ENCODE measurements around the gene CYFIP1.
"Not testable (repeated sequence)": the region's sequence is repeated elsewhere in the genome, so short reads cannot be mapped to it uniquely, and the experiment has no call there.

Gene CYFIP1
- 14.7 to 19.4 reads per million in 2 donors for total RNA-seq

DNA sequence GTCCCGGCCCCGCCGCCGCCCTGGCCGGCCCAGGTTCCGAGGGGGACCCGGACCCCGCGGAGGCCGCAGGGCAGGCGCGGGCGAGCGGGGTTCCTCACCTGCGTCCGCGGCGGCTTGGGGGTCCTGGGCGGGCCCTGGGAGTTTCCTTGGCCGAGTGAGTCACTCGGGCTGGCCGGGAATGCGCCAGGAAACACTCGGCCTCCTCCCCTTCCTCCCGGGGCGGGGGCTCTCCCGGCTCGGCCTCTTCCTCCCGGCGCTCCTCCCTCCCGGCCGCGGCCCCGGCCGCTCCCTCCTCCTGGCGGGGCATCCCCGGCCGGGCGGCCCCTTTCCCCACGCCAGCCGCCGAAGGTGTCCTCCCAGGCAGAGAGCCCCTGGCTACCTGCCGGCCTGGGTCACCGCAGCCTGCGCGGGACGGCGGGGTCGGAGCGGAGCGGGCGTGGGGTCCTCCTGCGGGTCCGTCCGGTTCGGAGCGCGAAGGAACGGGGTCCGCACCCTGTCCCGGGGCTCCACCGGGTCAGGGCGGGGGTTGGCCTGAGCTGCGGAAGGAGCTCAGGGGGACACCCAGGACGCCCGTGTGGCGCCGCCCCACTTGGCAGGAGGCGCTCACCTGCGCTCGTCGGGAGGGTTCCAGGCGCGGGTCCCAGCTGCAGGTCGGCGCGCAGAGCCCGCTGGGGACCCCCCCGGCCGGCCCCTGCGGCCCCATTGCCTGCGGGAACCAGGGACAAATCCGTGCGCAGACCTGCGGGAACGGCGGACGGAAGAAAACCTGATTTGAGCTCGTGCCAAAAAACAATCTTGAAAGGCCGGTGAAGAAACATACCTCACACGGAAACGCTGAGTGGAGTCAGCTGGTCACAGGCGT is at the start of gene CYFIP1:
TSS of gene CYFIP1 (minus strand) at position 180 of the 862 bp plus-strand sequence. CDS start 33,083 bp downstream, outside the sequence.
- no peak for DNase-seq

DNA sequence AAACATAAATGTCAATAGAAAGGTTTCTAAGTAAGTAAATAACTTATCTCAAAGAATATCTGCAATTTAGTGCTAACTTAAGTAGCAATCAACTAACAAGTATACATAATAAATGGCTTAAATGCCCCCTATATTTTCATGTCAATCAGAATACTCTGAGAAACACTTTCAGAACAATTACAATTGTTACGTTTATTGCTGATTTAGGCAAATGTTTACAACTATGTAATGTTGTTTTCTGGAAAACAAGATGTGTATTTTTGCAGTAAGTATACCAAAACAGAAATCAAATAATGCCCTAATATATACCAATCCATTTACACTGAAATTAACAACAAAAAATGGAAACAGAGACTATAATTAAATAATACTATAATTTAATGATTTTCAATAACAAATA is 46.0 kb upstream of the CYFIP1 start:
- no peak for DNase-seq

DNA sequence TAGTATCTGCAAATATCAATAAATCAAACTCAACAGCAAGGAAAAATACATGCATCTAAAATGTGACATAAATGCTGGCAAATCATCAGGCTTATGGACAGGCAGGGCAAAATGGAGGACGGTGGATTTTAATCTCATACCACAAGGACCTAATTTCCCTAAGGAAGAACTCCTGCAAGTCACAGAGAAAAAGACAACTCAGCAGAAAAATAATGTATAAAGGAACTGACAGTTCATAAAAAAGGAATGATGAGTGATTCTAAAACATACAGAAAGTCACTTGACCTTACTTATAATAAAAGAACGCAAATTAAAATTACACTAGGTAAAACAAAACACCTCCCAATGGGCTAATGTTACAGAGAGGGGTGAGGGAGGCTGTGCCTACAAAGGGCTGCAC is 42.0 kb upstream of the CYFIP1 start:
- no peak for DNase-seq

DNA sequence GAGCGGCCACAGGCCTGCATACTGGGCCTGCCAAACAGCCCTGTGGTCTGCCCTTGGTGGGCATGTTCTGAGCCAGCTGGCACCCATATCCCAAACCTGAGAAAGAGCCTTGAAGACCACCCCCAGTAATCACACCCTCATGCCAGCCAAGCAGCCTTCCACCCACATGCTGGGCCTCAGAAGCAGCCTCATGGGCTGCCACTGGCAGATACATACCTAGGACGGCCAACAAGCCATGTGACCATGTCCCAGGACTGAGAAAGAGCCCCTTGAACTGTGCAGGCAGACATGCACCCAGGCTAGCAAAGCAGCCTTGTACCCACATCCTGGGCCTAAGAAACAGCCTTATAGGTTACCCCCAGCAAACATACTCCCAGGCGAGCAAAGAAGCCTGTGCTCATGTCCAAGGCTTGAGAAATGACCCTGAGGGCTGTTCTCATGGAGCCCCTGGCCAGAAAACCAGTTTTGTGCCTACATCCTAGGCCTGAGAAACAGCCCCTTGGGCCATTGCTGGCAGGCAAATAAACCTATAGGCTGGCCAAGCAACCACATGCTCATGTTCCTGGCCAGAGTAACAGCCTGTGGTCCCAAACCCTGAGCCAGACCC is 34.3 kb upstream of the CYFIP1 start:
- DNase-seq: no peak

DNA sequence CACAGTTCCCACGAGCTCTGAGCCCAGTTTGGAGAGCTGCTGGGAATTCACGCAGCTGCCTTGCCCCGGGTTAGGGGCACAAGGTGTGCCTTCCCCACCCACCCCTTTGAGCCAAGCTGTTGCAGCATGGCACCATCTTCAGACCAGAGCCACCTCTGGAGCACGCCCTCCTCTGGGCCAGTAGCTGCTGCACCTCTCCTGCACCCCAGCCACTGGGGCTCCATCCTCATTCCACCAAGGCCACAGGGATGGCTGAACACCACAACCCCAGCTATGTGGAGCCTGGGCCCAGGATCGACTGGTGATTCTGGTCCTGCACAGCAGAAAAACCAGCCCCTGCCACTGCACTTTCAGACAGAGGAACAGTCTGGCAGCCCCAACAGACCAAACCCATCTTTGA is 33.5 kb upstream of the CYFIP1 start:
- no peak for DNase-seq

DNA sequence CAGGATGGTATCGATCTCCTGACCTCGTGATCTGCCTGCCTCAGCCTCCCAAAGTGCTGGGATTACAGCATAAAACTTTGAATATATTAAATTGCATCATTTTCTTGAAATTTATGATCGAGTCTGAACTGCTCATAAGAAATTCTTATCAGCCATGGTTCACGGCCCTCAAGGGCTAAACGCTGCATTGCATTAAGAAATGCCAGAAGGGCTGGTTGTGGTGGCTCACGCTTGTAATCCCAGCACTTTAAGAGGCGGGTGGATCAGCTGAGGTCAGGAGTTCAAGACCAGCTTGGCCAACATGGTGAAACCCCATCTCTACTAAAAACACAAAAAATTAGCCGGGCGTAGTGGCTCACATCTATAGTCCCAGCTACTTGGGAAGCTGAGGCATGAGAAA is 32.4 kb upstream of the CYFIP1 start:
- DNase-seq: not testable (repeated sequence)

DNA sequence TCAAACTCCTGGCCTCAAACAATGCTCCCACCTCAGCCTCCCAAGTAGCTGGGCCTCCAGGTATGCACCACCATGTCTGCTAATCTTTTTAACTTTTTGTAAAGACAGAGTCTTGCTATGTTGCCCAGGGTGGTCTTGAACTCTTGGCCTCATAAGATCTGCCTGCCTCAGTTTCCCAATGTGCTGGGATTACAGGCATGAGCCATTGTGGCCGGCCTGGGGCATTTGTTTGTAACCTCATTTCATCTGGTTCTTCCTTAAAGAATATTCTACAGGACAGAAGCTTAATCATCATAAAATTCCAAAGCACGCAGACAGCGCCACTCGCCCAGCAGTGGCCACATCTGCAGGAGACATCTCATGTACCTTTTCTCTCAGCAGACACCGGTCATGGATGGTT is 23.6 kb upstream of the CYFIP1 start:
- DNase-seq: no peak

DNA sequence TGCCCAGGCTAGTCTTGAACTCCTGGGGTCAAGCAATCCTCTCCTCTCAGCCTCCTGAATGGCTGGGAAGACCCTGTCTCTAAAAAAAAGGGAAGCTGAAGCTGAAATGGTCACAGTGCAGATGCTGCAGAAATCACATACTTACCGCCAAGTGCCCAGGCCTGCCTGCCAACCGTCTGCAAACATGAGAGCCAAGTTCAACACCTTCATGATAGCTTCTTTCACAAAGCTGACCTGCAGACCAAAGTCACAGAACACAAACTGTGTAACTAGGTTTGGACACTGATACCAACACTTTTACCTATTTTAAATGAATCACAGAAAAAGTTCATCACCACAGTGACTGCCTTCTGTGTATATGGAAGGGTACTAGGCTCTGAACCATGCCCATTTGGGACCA is 22.8 kb upstream of the CYFIP1 start:
- DNase-seq: no peak

DNA sequence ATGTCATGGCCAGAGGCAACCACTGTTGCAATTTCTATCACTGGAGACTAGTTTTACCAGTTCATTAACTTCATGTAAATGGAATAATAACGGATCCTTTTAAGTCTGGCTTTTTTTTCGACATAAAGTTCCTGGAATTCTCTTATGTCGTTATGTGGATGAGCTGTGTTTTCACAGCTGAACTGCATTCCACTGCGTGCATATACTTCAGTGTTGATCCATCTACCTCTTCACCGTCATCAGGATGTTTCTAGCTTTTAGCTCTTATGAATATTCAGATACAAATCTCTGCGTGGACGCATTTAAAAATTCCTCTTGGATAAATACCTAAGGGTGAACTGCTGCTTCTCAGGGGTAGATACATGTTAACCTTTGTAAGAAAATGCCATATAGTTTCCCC is 15.6 kb upstream of the CYFIP1 start:
- DNase-seq: no peak

DNA sequence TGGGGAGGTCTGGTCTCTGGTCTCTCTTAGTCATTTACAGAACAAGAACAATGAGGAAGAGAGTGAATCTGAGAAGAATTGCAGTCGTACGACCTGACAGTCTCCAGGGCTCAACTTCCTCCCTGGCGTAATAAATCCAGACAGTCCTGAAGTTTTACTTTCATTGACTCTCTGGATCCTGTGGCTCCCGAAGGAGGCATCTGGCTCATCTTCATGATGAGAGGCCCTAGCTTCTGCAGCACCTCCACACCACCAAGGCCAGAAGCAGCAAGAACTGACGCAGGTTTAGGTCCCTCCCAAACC is 11.8 kb upstream of the CYFIP1 start:
- no peak for DNase-seq

DNA sequence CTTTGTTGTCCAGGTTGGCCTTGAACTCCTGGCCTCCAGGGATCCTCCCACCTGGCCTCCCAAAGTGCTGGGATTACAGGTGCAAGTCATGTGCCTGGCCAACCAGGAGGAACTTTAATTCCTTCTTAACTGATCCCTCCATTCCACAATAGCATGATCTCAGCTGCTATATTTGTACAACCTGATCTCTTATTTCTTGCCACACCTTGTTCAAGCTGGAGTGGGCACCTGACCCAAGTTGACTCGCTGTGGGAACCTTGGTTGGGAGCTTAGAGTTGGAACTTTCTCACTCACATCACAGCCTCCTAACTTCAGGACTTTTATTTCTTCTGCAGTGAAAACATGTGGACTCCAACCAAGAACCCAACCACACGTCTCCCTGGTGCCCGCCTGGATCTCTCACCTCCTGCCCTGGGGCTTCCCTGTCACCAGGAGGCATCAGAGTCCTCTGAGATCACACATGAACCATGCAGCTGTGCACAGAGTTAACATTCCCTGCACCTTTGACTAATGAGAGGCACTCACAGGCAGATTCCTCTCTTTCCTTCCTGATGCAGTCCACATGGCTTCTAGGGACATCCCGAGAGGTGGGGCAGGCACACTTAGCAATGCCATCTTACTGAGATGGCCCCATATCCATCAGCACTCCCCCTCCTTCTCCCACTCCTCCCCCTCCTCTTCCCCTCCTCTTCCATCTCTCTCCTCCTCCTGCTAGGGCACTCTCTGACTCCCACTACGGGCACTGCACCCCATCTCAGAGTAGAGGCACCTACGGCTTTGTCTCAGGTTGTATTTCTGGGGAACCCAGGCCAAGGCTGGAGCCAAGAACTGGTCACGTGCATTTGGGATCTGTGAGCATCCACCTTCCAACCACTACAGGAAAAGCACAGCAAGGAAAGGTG is 9.7 kb upstream of the CYFIP1 start:
- no peak for DNase-seq

DNA sequence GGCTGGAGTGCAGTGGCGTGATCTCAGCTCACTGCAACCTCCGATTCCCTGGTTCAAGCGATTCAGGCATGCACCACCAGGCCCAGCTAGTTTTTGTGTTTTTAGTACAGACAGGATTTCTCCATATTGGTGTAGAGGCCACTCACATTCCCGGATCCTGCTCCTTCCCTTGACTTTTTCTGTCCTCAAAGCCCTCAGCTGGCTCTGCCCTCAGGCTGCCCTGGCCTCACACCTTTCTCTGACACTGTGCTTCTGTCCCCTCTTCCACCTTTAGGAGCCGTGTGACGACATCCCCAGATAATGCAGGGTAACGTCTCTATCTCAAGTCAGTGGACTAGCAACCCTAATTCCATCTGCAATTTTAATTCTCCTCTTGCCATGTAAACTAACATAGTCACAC is 8.6 kb upstream of the CYFIP1 start:
- DNase-seq: no peak

DNA sequence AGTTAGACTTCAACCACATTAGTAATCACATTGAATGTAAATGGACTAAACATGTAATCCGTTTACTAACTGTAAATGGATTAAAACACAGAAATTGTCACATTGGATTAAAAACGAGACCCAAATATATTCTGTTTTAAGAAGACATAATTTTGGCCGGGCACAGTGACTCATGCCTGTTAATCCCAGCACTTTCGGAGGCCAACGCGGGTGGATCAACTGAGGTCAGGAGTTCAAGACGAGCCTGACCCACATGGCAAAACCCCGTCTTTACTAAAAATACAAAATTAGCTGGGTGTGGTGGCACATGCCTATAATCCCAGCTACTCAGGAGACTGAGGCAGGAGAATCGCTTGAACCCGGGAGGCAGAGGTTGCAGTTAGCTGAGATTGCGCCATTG is 1.8 kb upstream of the CYFIP1 start:
- DNase-seq: not testable (repeated sequence)

DNA sequence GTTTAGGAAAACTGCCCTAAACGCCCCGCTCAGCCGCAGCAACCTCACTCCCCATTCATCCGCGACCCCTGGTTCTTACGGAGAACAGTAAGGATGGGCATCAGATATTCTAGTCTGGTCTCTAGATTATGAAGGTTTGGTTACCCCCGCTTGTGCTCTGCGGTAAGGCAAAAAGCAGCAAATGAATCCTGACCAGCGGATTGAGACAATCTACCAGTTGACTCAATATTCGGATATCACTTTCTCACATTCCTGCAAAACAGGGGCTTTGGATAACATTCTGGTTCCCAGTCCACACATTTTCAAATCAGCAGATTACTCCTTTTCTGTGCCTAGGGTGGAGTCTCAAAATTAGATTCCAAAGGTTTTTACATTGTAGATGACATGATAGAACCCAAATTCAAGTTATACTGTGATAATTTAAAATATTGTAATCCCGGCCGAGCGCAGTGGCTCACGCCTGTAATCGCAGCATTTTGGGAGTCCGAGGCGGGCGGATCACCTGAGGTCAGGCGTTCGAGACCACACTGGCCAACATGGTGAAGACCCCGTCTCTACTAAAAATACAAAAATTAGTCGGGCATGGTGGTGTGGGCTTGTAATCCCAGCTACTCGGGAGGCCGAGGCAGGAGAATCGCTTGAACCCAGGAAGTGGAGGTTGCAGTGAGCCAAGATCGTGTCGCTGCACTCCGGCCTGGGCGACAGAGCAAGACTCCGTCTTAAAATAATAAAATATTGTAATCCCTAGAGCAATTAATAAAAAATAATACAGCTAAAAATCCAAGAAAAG is 1.1 kb upstream of the CYFIP1 start:
- no peak for DNase-seq

DNA sequence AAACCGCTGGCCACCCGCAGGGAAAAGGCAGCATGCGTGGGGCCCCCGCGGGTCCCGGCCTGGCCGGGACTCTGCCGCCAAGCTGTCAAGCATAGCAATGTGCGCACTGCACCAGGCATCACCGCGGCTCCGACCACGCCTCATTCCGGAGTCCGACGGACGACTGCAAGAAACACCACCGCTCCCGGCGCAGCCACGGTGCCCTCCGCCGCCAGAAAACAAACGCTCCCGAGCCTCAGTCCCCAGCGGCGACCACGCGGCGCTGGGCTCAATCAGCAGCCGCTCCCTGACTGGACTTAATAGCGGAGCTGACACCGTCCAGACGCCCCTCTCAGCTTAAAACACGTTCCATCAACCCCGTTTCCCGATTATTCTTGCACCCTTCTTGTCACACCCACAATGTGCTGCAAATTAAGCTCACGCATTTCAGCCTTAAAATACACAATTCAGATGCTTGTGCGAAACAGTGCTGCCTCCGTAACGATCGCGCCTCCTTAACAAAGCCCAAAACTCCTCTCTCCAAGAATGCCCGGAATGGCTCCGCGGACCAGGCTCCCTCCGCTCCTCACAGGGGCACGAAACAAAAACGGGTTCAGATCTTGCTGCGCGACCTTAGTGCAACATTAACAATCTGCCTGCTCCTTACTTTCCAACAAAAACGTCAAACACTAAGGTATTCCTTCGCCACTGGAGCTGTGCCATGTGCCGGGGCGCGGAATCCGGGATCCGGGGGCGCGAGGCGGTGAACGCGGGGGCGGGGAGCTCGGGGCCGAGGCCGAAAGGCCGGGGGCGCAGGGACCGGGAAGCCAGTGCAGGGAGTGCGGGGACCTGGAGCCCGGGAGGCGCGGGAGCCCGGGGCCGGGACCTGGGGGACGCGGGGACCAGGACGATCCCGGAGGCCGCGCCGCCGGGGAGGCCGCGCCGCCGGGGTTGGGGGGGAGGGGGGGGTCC is 655 bp downstream of the CYFIP1 start:
- no peak for DNase-seq

DNA sequence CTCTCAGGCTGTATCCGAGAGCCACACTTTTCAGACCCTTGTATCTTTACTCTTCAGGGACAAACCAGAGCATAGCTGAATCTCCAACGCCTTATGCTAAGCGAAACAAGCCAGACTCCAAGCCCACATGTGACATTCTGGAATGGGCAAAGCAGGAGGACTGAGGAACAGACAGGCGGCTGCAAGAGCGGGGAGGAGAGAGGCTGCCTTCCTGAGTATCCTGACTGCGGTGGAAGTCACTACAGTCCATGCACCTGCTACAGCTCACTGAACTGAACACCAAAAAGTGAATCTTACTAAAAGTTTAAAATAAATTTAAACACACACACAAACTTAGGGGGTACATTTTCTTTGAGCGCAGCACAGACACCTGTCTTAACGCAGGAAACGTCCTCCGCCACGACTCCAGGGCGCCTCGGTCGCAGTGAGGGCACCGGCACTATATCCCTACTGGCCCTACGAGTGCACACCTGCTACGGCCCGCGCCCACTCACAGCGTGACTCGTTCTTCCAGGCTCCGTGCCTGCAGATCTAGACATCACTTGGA is 1.4 kb downstream of the CYFIP1 start:
- DNase-seq: no peak

DNA sequence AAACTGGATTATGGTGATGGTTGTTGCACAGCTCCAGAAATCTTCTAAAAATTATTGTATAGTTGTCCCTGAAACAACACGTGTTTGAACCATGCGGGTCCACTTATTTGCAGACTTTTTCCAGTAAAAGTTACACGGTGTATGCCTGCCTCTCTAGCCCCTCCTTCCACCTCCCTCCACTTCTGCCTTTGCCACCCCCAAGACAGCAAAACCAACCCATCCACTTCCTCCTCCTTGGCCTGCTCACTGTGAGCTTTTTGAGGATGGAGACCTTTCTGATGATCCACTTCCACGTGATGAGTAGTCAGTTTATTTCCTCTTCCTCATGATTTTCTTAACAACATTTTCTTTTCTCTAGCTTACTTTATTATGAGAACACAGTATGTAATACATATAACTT is 5.4 kb downstream of the CYFIP1 start:
- no peak for DNase-seq

DNA sequence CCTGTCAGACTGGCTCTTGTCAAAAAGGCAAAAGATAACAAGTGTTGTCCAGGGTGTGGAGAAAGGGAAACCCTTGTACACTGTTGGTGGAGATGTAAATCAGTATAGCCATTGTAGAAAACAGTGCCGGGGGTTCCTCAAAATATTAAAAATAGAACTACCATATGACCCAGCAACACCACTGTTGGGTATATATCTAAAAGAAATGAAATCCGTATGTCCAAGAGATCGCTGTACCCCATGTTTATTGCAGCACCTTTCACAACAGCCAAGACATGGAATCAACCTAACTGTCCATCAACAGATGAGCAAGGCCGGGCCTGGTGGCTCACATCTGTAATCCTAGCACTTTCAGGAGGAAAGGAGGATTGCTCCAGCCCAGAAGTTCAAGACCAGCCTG is 6.2 kb downstream of the CYFIP1 start:
- DNase-seq: no peak

DNA sequence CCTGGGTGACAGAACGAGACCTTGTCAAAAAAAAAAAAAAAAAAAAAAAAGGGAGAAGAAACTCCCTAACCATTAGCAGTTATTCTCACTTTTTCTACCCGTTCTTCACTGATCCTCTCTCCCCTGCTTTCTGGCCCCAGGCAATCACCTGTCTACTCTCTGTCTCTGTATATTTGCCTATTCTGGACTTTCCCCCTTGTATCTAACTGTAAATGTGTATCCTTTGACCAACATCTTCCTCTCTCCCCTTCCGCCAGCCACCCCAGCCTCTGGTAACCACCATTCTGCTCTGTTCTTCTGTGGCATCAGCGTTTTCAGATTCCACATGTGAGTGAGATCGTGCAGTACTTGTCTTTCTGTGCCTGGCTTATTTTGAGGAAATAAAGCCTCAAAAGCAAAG is 6.9 kb downstream of the CYFIP1 start:
- no peak for DNase-seq

DNA sequence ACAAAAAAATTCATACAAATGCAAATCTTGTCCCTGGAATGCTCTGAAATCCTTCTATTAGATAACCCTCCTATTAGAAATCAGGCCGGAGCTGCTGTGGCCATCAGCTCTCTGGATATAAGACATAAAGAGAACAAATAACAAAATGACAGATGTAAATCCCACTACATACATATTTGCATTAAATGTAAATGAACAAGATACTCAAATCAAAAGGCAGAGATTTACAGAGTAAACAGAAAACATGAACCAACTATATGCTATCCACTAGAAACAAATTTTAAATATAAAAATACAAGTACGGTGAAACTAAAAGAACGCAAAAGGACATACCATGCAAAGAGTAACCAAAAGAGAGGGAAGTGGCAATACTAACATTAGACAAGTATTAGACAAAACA is 10.7 kb downstream of the CYFIP1 start:
- DNase-seq: no peak

DNA sequence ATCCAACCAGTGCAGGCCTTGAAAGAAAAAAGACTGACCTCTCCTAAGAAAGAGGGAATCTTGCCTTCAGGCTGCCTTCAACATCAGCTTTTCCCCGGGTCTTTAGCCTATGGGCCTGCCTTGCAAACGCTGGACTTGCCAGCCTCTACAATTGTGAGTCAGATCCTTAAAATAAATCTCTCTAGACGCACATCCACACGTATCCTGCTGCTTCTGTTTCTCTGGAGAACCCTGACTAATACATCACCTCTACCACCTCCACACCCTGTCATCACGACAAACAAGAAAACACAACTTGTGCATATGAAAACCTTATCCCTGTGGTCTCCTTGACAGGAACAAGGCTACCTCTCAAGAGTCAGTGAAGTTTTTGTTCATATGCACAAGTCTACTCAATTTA is 11.8 kb downstream of the CYFIP1 start:
- no peak for DNase-seq
